Osteocyte (in vitro differentiated cells): ENCODE measurements around the gene TAGLN. TPM values are rescaled to one million over a fixed set of nuclear protein-coding genes. Genes with fewer than 3 reads are reported as not detected.
A peak's percentile ranks its signal among the peaks of the same experiment; 100 is the strongest.

Source experiments
- DNase-seq: peaks from one replicate; pipeline ENCODE4 v3.0.0; 2021; ENCODE audit warnings: mixed read lengths; ENCODE audit not compliant: unreplicated experiment; ENCODE audit errors: extremely low spot score
- H3K27ac Mint-ChIP-seq: one replicate; pipeline ENCODE4 v1.8.0; 2021; ENCODE audit warnings: mild to moderate bottlenecking, mixed read lengths; ENCODE audit not compliant: unreplicated experiment
- H3K27me3 Mint-ChIP-seq: one replicate; pipeline ENCODE4 v1.8.0; 2021; ENCODE audit warnings: mixed read lengths; ENCODE audit not compliant: unreplicated experiment
- H3K36me3 Mint-ChIP-seq: one replicate; pipeline ENCODE4 v1.8.0; 2021; ENCODE audit warnings: mixed read lengths; ENCODE audit not compliant: unreplicated experiment
- H3K4me1 Mint-ChIP-seq: one replicate; pipeline ENCODE4 v1.8.0; 2021; ENCODE audit warnings: mixed read lengths; ENCODE audit not compliant: unreplicated experiment
- H3K4me3 Mint-ChIP-seq: one replicate; pipeline ENCODE4 v1.8.0; 2021; ENCODE audit warnings: mild to moderate bottlenecking, moderate library complexity, mixed read lengths; ENCODE audit not compliant: unreplicated experiment
- H3K9me3 Mint-ChIP-seq: one replicate; pipeline ENCODE4 v1.8.0; 2021; ENCODE audit warnings: mixed read lengths; ENCODE audit not compliant: unreplicated experiment
- CTCF ChIP-seq: fragments of 200-600 bp; sonication (generic); IDR thresholded peaks from 2 replicates; pipeline ENCODE4 v1.5.0; 2021; ENCODE audit warnings: antibody characterized with exemption, mild to moderate bottlenecking, moderate library complexity
- total RNA-seq: library from RNA; stranded (reverse); gene quantifications from 2 replicates; pipeline ENCODE4 v1.2.1, GENCODE V29; 2021

The TAGLN gene
- total RNA-seq, 1 donor from 2014 or later: 711 TPM

- DNase-seq: no peak
- no peaks in the 10 kb centered on the region for H3K9me3 Mint-ChIP-seq
- H3K4me1 Mint-ChIP-seq: peaks cover 2% of the 10 kb centered on the region
- H3K36me3 Mint-ChIP-seq: peaks cover 27% of the 10 kb centered on the region
- no peak for TF ChIP-seq CTCF
- no peak overlapping the region for H3K4me3 Mint-ChIP-seq
- no peaks in the 10 kb centered on the region for H3K27me3 Mint-ChIP-seq
- no peak overlapping the region for H3K27ac Mint-ChIP-seq
Measured at GRCh38 chr11:117210620-117211019, 11.4 kb downstream of the TAGLN start.

- peaks cover 30% of the 10 kb centered on the region for H3K36me3 Mint-ChIP-seq
- no peak for TF ChIP-seq CTCF
- no peak overlapping the region for H3K4me3 Mint-ChIP-seq
- H3K4me1 Mint-ChIP-seq: peaks cover 13% of the 10 kb centered on the region
- no peak overlapping the region for H3K27ac Mint-ChIP-seq
- no peak for DNase-seq
- no peaks in the 10 kb centered on the region for H3K9me3 Mint-ChIP-seq
- no peaks in the 10 kb centered on the region for H3K27me3 Mint-ChIP-seq
Measured at GRCh38 chr11:117212697-117213355, 13.7 kb downstream of the TAGLN start.

- no peak for TF ChIP-seq CTCF
- Mint-ChIP-seq H3K4me3 (no peak overlapping the region), H3K9me3 (no peaks in the 10 kb centered on the region), H3K36me3 (peaks cover 41% of the 10 kb centered on the region), H3K27ac (no peak overlapping the region), H3K4me1 (peaks cover 31% of the 10 kb centered on the region), H3K27me3 (no peaks in the 10 kb centered on the region)
- no peak for DNase-seq
Measured at GRCh38 chr11:117214404-117215110, 15.4 kb downstream of the TAGLN start.

- peaks cover 34% of the 10 kb centered on the region for H3K36me3 Mint-ChIP-seq
- H3K4me1 Mint-ChIP-seq: peaks cover 57% of the 10 kb centered on the region
- no peak overlapping the region for H3K4me3 Mint-ChIP-seq
- DNase-seq: no peak
- no peaks in the 10 kb centered on the region for H3K27me3 Mint-ChIP-seq
- no peaks in the 10 kb centered on the region for H3K9me3 Mint-ChIP-seq
- TF ChIP-seq CTCF: no peak
- H3K27ac Mint-ChIP-seq: peak overlapping the region; percentile 75
Measured at GRCh38 chr11:117217141-117218084, 18.2 kb downstream of the TAGLN start.
